Tibial artery (tissue), 4 donors: ENCODE results near the gene TMEM127.
A peak's percentile ranks its signal among the peaks of the same experiment; 100 is the strongest.

ENCODE experiments used
- DNase-seq, 2 donors: peaks; one replicate each; pipeline ENCODE4 v3.0.0-alpha.2; 2019
- H3K27ac ChIP-seq, 2 donors: fragments of 200-600 bp; sonication (generic) in 1 of 2; 1 replicate in 1 of 2; 2 replicates in 1 of 2; pipeline ENCODE4 v1.5.1; 2018 to 2019; ENCODE audit warnings: mild to moderate bottlenecking in 1 of 2
- H3K27me3 ChIP-seq, 2 donors: fragments of 200-600 bp; sonication (generic) in 1 of 2; one replicate each; pipeline versions ENCODE4 v1.5.1 to v1.6.0; 2016 to 2019
- H3K36me3 ChIP-seq, 3 donors: fragments of 200-600 bp; sonication (generic) in 2 of 3; one replicate each; pipeline ENCODE4 v1.5.1; 2016 to 2019; ENCODE audit warnings: mild to moderate bottlenecking in 2 of 3
- H3K4me1 ChIP-seq, 4 donors: fragments of 200-600 bp; sonication (generic) in 2 of 4; 1 replicate in 3 of 4; 2 replicates in 1 of 4; pipeline ENCODE4 v1.5.1; 2016 to 2019
- H3K4me3 ChIP-seq, 2 donors: fragments of 200-600 bp; sonication (generic) in 1 of 2; 1 replicate in 1 of 2; 2 replicates in 1 of 2; pipeline ENCODE4 v1.5.1; 2018 to 2019; ENCODE audit warnings: mild to moderate bottlenecking in 2 of 2
- H3K9me3 ChIP-seq, 3 donors: fragments of 200-600 bp; sonication (generic) in 1 of 3; one replicate each; pipeline ENCODE4 v1.5.1; 2016 to 2019
- CTCF ChIP-seq, 2 experiments: fragments of 200-600 bp in 1 of 2; fragments of 450-650 bp in 1 of 2; IDR thresholded peaks; one replicate each; pipeline ENCODE4 v1.5.1; 2017 to 2019; ENCODE audit warnings: antibody characterized with exemption in 2 of 2, mild to moderate bottlenecking in 1 of 2, moderate library complexity in 1 of 2
- intact Hi-C: fragments of 100-400 bp; cut with DNase I; formaldehyde crosslinking; loops from one replicate; pipeline ENCODE4 v1.15.0; 2023; ENCODE audit warnings: low total_unique reads

Gene TMEM127

GRCh38 chr2:96265840-96266679 is at the start of gene TMEM127, which contains the start of gene CIAO1:
Gene TMEM127, minus strand, starts transcription at chr2:96265997. Its CDS starts 616 bp downstream, at chr2:96265381.
Gene CIAO1, plus strand, starts transcription at chr2:96266225. Its CDS starts 126 bp downstream, at chr2:96266351.
- H3K4me1 ChIP-seq, result peaks cover 0 to 53% (median 42%) of the 10 kb centered on the region in 4 donors
- peak; percentile 31 to 43 for TF ChIP-seq CTCF (IDR thresholded peaks at IDR 0.05)
- peak; percentile 98 to 99 for DNase-seq
- intact Hi-C loops, result loop anchor here (2.0 to 10.0 kb wide), 3 partner anchors 39 to 239 kb away; partner anchors contain the start of genes NEURL3, SNRNP200 and STARD7
- H3K36me3 ChIP-seq, result peaks cover 18 to 43% (median 31%) of the 10 kb centered on the region in 3 donors
- H3K9me3 ChIP-seq, result no peaks in the 10 kb centered on the region
- peak within 1 kb of the TSS; percentile 70 to 97 for H3K4me3 ChIP-seq
- H3K27me3 ChIP-seq, result no peaks in the 10 kb centered on the region
- peak within 1 kb of the TSS; percentile 88 to 97 for H3K27ac ChIP-seq

- Histone ChIP-seq H3K36me3 (no peaks in the 10 kb centered on the region), H3K27ac (no peak overlapping the region), H3K27me3 (peaks cover 0 to 31% of the 10 kb centered on the region in 2 donors), H3K4me1 (no peaks in the 10 kb centered on the region), H3K9me3 (no peaks in the 10 kb centered on the region), H3K4me3 (no peak overlapping the region)
- no peak for DNase-seq
- TF ChIP-seq CTCF (IDR thresholded peaks at IDR 0.05), result no peak
- intact Hi-C loops, result no loop called here
Observed at GRCh38 chr2:96315005-96315399, 49.2 kb upstream of the TMEM127 start.

- H3K9me3 ChIP-seq, result no peaks in the 10 kb centered on the region
- H3K27ac ChIP-seq, result no peak overlapping the region
- DNase-seq, result no peak
- intact Hi-C loops, result loop anchor here (10.0 kb wide), 2 partner anchors 163 to 197 kb away; partner anchors contain the start of genes DUSP2 and NEURL3
- no peak overlapping the region for H3K4me3 ChIP-seq
- no peak for TF ChIP-seq CTCF (IDR thresholded peaks at IDR 0.05)
- H3K27me3 ChIP-seq, result peaks cover 0 to 4% of the 10 kb centered on the region in 2 donors
- peaks cover 2 to 6% (median 4%) of the 10 kb centered on the region in 3 donors for H3K36me3 ChIP-seq
- H3K4me1 ChIP-seq, result peaks cover 3 to 18% (median 11%) of the 10 kb centered on the region in 4 donors
Observed at GRCh38 chr2:96308248-96308647, 42.5 kb upstream of the TMEM127 start.

GRCh38 chr2:96306370-96306769 is 40.6 kb upstream of the TMEM127 start:
- DNase-seq, result peak in 1 of 2 donors; percentile 10
- no peaks in the 10 kb centered on the region for H3K9me3 ChIP-seq
- H3K4me3 ChIP-seq, result peak overlapping the region; percentile 57 to 69
- intact Hi-C loops, result loop anchor here (10.0 kb wide), 2 partner anchors 162 to 198 kb away; partner anchors contain the start of genes DUSP2 and NEURL3
- H3K27ac ChIP-seq, result peak overlapping the region; percentile 70 to 84
- H3K4me1 ChIP-seq, result peaks cover 3 to 26% (median 11%) of the 10 kb centered on the region in 4 donors
- no peak for TF ChIP-seq CTCF (IDR thresholded peaks at IDR 0.05)
- peaks cover 21 to 24% (median 22%) of the 10 kb centered on the region in 3 donors for H3K36me3 ChIP-seq
- H3K27me3 ChIP-seq, result peaks cover 0 to 4% of the 10 kb centered on the region in 2 donors

GRCh38 chr2:96305979-96306308 is 40.1 kb upstream of the TMEM127 start:
- intact Hi-C loops, result loop anchor here (2.0 to 10.0 kb wide), 3 partner anchors 39 to 199 kb away; partner anchors contain the start of genes CIAO1, DUSP2 and NEURL3
- Histone ChIP-seq H3K4me3 (peak overlapping the region; percentile 57 to 69), H3K36me3 (peaks cover 26 to 28% (median 27%) of the 10 kb centered on the region in 3 donors), H3K27me3 (peaks cover 0 to 4% of the 10 kb centered on the region in 2 donors), H3K27ac (peak overlapping the region; percentile 70 to 84), H3K9me3 (no peaks in the 10 kb centered on the region), H3K4me1 (peaks cover 3 to 26% (median 12%) of the 10 kb centered on the region in 4 donors)
- no peak for DNase-seq
- TF ChIP-seq CTCF (IDR thresholded peaks at IDR 0.05), result no peak
